Measurements from ENCODE around the gene ACER3.
A peak's percentile ranks its signal among the peaks of the same experiment; 100 is the strongest.
"Not testable (repeated sequence)": the region's sequence is repeated elsewhere in the genome, so short reads cannot be mapped to it uniquely, and the experiment has no call there.

The ACER3 gene

GRCh38 chr11:77059806-77060205 is 199.1 kb downstream of the ACER3 start:
- DNase-seq (ENCODE audit: low read depth), result no peak

GRCh38 chr11:77060234-77060633 is 199.5 kb downstream of the ACER3 start:
- no peak for DNase-seq (ENCODE audit: low read depth)

- not testable (repeated sequence) for DNase-seq (ENCODE audit: low read depth)
Observed at GRCh38 chr11:77061258-77061657, 200.5 kb downstream of the ACER3 start.

- no peak for DNase-seq (ENCODE audit: low read depth)
Observed at GRCh38 chr11:77062924-77063323, 202.2 kb downstream of the ACER3 start.

GRCh38 chr11:77063407-77063806 is 202.7 kb downstream of the ACER3 start:
- no peak for DNase-seq (ENCODE audit: low read depth)

GRCh38 chr11:77063861-77064260 is 203.1 kb downstream of the ACER3 start:
- no peak for DNase-seq (ENCODE audit: low read depth)

GRCh38 chr11:77064648-77065217 is 204.0 kb downstream of the ACER3 start:
- no peak for DNase-seq (ENCODE audit: low read depth)

GRCh38 chr11:77065878-77066228 is 205.1 kb downstream of the ACER3 start:
- no peak for DNase-seq (ENCODE audit: low read depth)

GRCh38 chr11:77066229-77067042 is 205.7 kb downstream of the ACER3 start, which contains the start of gene CAPN5:
Gene CAPN5, plus strand, starts transcription at chr11:77066971. Its CDS starts 17,916 bp downstream, at chr11:77084887.
- peak; percentile 85 for DNase-seq (ENCODE audit: low read depth)

- no peak for DNase-seq (ENCODE audit: low read depth)
Observed at GRCh38 chr11:77067861-77068443, 207.2 kb downstream of the ACER3 start.

- DNase-seq (ENCODE audit: low read depth), result no peak
Observed at GRCh38 chr11:77068457-77069335, 208.0 kb downstream of the ACER3 start.

GRCh38 chr11:77069336-77069968 is 208.7 kb downstream of the ACER3 start:
- no peak for DNase-seq (ENCODE audit: low read depth)

- DNase-seq (ENCODE audit: low read depth), result no peak
Observed at GRCh38 chr11:77069969-77070582, 209.4 kb downstream of the ACER3 start.

- DNase-seq (ENCODE audit: low read depth), result no peak
Observed at GRCh38 chr11:77071077-77071476, 210.4 kb downstream of the ACER3 start.

GRCh38 chr11:77071671-77072605 is 211.2 kb downstream of the ACER3 start:
- DNase-seq (ENCODE audit: low read depth), result no peak

GRCh38 chr11:77072851-77073327 is 212.2 kb downstream of the ACER3 start:
- DNase-seq (ENCODE audit: low read depth), result no peak

GRCh38 chr11:77073328-77074001 is 212.7 kb downstream of the ACER3 start:
- DNase-seq (ENCODE audit: low read depth), result no peak

- DNase-seq (ENCODE audit: low read depth), result no peak
Observed at GRCh38 chr11:77074205-77074604, 213.5 kb downstream of the ACER3 start.

- DNase-seq (ENCODE audit: low read depth), result no peak
Observed at GRCh38 chr11:77074626-77075221, 214.0 kb downstream of the ACER3 start.
